GM23338 (cell line): Measurements from ENCODE around the gene IQSEC3.

Experiments
- CREB1 ChIP-seq: fragments of 250-450 bp; sonication (Bioruptor Pico); IDR thresholded peaks from 2 replicates; pipeline ENCODE4 v1.5.0; 2020; ENCODE audit warnings: low read depth, mild to moderate bottlenecking, moderate library complexity
- CTCF ChIP-seq, 2 experiments: fragments of 200-600 bp in 1 of 2; sonication (generic) in 1 of 2; conservative IDR thresholded peaks; 2 replicates each; pipeline versions ENCODE4 v1.5.1 to v1.6.1; 2016 to 2017; ENCODE audit warnings: antibody characterized with exemption in 2 of 2, low read depth in 2 of 2, mild to moderate bottlenecking in 2 of 2, moderate library complexity in 1 of 2
- EZH2 ChIP-seq: fragments of 200-600 bp; sonication (generic); IDR thresholded peaks from one replicate; pipeline ENCODE4 v1.8.0; 2017; ENCODE audit warnings: antibody characterized with exemption, mild to moderate bottlenecking, low read depth; ENCODE audit not compliant: unreplicated experiment
- EZH2phosphoT487 ChIP-seq: fragments of 200-600 bp; sonication (generic); IDR thresholded peaks from one replicate; pipeline ENCODE4 v1.8.1; 2018; ENCODE audit warnings: antibody characterized with exemption; ENCODE audit not compliant: unreplicated experiment
- JUNB ChIP-seq: IDR thresholded peaks from one replicate; pipeline ENCODE4 v1.6.1; 2016; ENCODE audit warnings: antibody characterized with exemption; ENCODE audit not compliant: unreplicated experiment
- POLR2AphosphoS5 ChIP-seq: IDR thresholded peaks from 2 replicates; pipeline ENCODE4 v1.6.1; 2016; ENCODE audit warnings: antibody characterized with exemption, low read depth
- REST ChIP-seq: IDR thresholded peaks from one replicate; pipeline ENCODE4 v1.6.1; 2018; ENCODE audit warnings: antibody characterized with exemption; ENCODE audit not compliant: unreplicated experiment
- ZNF114 ChIP-seq: fragments of 250-450 bp; sonication (Bioruptor Pico); IDR thresholded peaks from 2 replicates; pipeline ENCODE4 v1.5.0; 2020; ENCODE audit warnings: mild to moderate bottlenecking, moderate library complexity
- TF ChIP-seq, protein P1 (sequence below): IDR thresholded peaks from 2 replicates; pipeline ENCODE4 v1.6.1; 2016; ENCODE audit warnings: antibody characterized with exemption

DNA sequence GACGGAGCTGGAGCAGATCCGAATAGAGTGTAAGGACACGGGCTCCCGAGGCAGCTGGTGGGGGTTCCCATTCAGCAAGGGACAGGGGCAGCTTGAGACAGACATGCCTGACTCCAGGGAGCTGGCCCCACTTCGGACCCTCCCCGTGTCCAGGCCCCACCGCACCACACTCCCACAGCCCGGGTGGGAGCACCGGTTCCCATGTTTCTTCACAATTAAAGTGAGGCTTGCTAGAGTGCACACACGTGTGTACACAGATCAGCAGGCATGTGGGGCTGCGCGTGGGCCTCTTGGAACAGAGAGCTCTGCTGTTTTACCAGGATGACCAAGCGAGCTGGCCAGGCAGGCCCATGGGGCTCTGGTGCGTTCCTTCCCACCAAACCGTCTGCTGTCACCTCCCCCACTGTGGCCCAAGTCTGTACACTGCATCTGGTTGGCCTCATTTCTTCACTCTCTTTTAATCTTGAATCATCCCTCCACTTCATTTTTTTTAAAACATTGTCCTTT lies 99.3 kb downstream of the IQSEC3 start:
- no peak for TF ChIP-seq CTCF (conservative IDR thresholded peaks at IDR 0.05; ENCODE audit: low read depth in 2 of 2)
- no peak for TF ChIP-seq POLR2AphosphoS5
- TF ChIP-seq, protein P1, sequence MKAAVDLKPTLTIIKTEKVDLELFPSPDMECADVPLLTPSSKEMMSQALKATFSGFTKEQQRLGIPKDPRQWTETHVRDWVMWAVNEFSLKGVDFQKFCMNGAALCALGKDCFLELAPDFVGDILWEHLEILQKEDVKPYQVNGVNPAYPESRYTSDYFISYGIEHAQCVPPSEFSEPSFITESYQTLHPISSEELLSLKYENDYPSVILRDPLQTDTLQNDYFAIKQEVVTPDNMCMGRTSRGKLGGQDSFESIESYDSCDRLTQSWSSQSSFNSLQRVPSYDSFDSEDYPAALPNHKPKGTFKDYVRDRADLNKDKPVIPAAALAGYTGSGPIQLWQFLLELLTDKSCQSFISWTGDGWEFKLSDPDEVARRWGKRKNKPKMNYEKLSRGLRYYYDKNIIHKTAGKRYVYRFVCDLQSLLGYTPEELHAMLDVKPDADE = no peak
- no peak for TF ChIP-seq REST
- no peak for TF ChIP-seq EZH2
- no peak for TF ChIP-seq JUNB
- no peak for TF ChIP-seq ZNF114 (CRISPR knock-in tag)
- TF ChIP-seq EZH2phosphoT487 = no peak
- no peak for TF ChIP-seq CREB1 (CRISPR knock-in tag)
